T-helper 2 cell (primary cell): ENCODE measurements around the gene MAPKAP1.

Experiments
- DNase-seq, 5 experiments: peaks; one replicate each; pipeline versions ENCODE4 v3.0.0 to v3.0.0-alpha.2; 2012 to 2022

The MAPKAP1 gene

GRCh38 chr9:125442452-125442851, 264.6 kb downstream of the MAPKAP1 start:
- DNase-seq: no peak

GRCh38 chr9:125440411-125440810, 266.6 kb downstream of the MAPKAP1 start:
- no peak for DNase-seq

- DNase-seq: no peak
Observed at GRCh38 chr9:125439434-125440272, 267.4 kb downstream of the MAPKAP1 start.

GRCh38 chr9:125438506-125439433, 268.2 kb downstream of the MAPKAP1 start:
- no peak for DNase-seq

GRCh38 chr9:125437771-125438221, 269.2 kb downstream of the MAPKAP1 start:
- no peak for DNase-seq

GRCh38 chr9:125436613-125437443, 270.2 kb downstream of the MAPKAP1 start:
- DNase-seq: no peak

GRCh38 chr9:125435776-125436612, 271.0 kb downstream of the MAPKAP1 start:
- DNase-seq: no peak

GRCh38 chr9:125434986-125435775, 271.8 kb downstream of the MAPKAP1 start:
- no peak for DNase-seq

GRCh38 chr9:125433461-125434011, 273.5 kb downstream of the MAPKAP1 start:
- no peak for DNase-seq

- no peak for DNase-seq
Observed at GRCh38 chr9:125432715-125433385, 274.2 kb downstream of the MAPKAP1 start.

GRCh38 chr9:125431741-125432271, 275.2 kb downstream of the MAPKAP1 start:
- no peak for DNase-seq

- no peak for DNase-seq
Observed at GRCh38 chr9:125431012-125431305, 276.0 kb downstream of the MAPKAP1 start.

GRCh38 chr9:125430161-125431011, 276.6 kb downstream of the MAPKAP1 start:
- no peak for DNase-seq

- DNase-seq: no peak
Observed at GRCh38 chr9:125429476-125430160, 277.4 kb downstream of the MAPKAP1 start.

- no peak for DNase-seq
Observed at GRCh38 chr9:125428902-125429467, 278.0 kb downstream of the MAPKAP1 start.

- DNase-seq: no peak
Observed at GRCh38 chr9:125428060-125428901, 278.7 kb downstream of the MAPKAP1 start.

GRCh38 chr9:125427556-125427955, 279.5 kb downstream of the MAPKAP1 start:
- no peak for DNase-seq
